B cell (primary cell): ENCODE measurements around the gene RASGRP3. TPM values are rescaled to one million over a fixed set of nuclear protein-coding genes. Genes with fewer than 3 reads are reported as not detected.

Experiments used
- ATAC-seq: fragments of 200-7000 bp; cut with Tn5 transposase; one replicate; pipeline ENCODE4 v1.10.0; 2021; ENCODE audit warnings: low read depth, mild to moderate bottlenecking, moderate number of reproducible peaks, moderate library complexity
- CTCF ChIA-PET: fragments of 350-600 bp; sonication (Branson Sonifier 250); formaldehyde crosslinking; loops from one replicate; lab custom pipeline; 2021; ENCODE audit warnings: antibody characterized with exemption, inconsistent platforms; lab: Charles Lee
- POLR2A ChIA-PET: fragments of 350-600 bp; sonication (Branson Sonifier 250); formaldehyde crosslinking; loops from one replicate; lab custom pipeline; 2021; ENCODE audit warnings: antibody characterized with exemption; lab: Charles Lee
- DNase-seq: peaks from one replicate; pipeline ENCODE4 v3.0.0; 2013
- H2AFZ ChIP-seq: 2 replicates; pipeline ENCODE4 v1.6.1; 2012; ENCODE audit warnings: mild to moderate bottlenecking, low read depth, low read length; ENCODE audit not compliant: insufficient read depth, poor library complexity, severe bottlenecking
- H3K27ac ChIP-seq, 2 donors: 1 replicate in 1 of 2; 2 replicates in 1 of 2; pipeline ENCODE4 v1.5.1; 2012 to 2013; ENCODE audit warnings: low read length in 2 of 2, mild to moderate bottlenecking in 2 of 2, moderate library complexity in 1 of 2
- H3K27me3 ChIP-seq, 4 experiments: fragments of 200-600 bp in 1 of 4; sonication (generic) in 1 of 4; replicated peaks in 1 of 4; 1 replicate in 2 of 4; 2 replicates in 2 of 4; pipeline versions ENCODE4 v1.6.1 to v1.7.0; 2013 to 2016; ENCODE audit warnings: low read length in 3 of 4, mild to moderate bottlenecking in 2 of 4, mixed read lengths in 1 of 4, moderate library complexity in 1 of 4; ENCODE audit not compliant: insufficient read depth in 4 of 4, control insufficient read depth in 3 of 4; ENCODE audit errors: control extremely low read depth in 1 of 4
- H3K36me3 ChIP-seq, 2 experiments: replicated peaks in 1 of 2; 1 replicate in 1 of 2; 2 replicates in 1 of 2; pipeline versions ENCODE4 v1.6.1 to v1.7.1; 2013; ENCODE audit warnings: low read length in 1 of 2; ENCODE audit not compliant: insufficient read depth in 2 of 2, control insufficient read depth in 1 of 2; ENCODE audit errors: control extremely low read depth in 1 of 2, extremely low read depth in 1 of 2
- H3K4me1 ChIP-seq, 2 donors: fragments of 200-600 bp in 1 of 2; sonication (generic) in 1 of 2; 1 replicate in 1 of 2; 2 replicates in 1 of 2; pipeline versions ENCODE4 v1.5.1 to v1.6.1; 2013 to 2017; ENCODE audit warnings: low read length in 2 of 2; ENCODE audit not compliant: control insufficient read depth in 2 of 2, insufficient read depth in 2 of 2
- H3K4me2 ChIP-seq: replicated peaks from 2 replicates; pipeline ENCODE3; 2012; ENCODE audit warnings: mild to moderate bottlenecking, low read depth, low read length; ENCODE audit not compliant: poor library complexity, severe bottlenecking
- H3K4me3 ChIP-seq, 5 experiments: fragments of 200-600 bp in 1 of 5; sonication (generic) in 1 of 5; 1 replicate in 3 of 5; 2 replicates in 2 of 5; pipeline versions ENCODE4 v1.5.1 to v1.7.0; 2011 to 2016; ENCODE audit warnings: low read length in 4 of 5, mild to moderate bottlenecking in 4 of 5, low read depth in 2 of 5, control low read depth in 1 of 5, moderate library complexity in 1 of 5; ENCODE audit not compliant: insufficient read depth in 1 of 5; ENCODE audit errors: control extremely low read depth in 1 of 5, extremely low read depth in 1 of 5
- H3K79me2 ChIP-seq: fragments of 200-600 bp; sonication (generic); one replicate; pipeline ENCODE4 v1.6.0; 2016; ENCODE audit warnings: low read length; ENCODE audit not compliant: control insufficient read depth, insufficient read depth
- H3K9ac ChIP-seq: fragments of 200-600 bp; sonication (generic); 2 replicates; pipeline ENCODE4 v1.6.1; 2017; ENCODE audit warnings: mild to moderate bottlenecking, low read length, moderate library complexity
- H3K9me3 ChIP-seq, 3 donors: one replicate each; pipeline versions ENCODE4 v1.6.1 to v1.7.1; 2013; ENCODE audit warnings: low read length in 2 of 3; ENCODE audit not compliant: control insufficient read depth in 2 of 3, insufficient read depth in 1 of 3; ENCODE audit errors: control extremely low read depth in 1 of 3
- H4K20me1 ChIP-seq: 2 replicates; pipeline ENCODE4 v1.6.0; 2012; ENCODE audit warnings: mild to moderate bottlenecking, low read length; ENCODE audit not compliant: insufficient read depth, control insufficient read depth, poor library complexity, severe bottlenecking
- H3K27ac Mint-ChIP-seq: one replicate; pipeline ENCODE4 v1.8.0; 2021; ENCODE audit warnings: mixed read lengths
- H3K27me3 Mint-ChIP-seq: one replicate; pipeline ENCODE4 v1.8.0; 2021; ENCODE audit warnings: mixed read lengths
- H3K4me1 Mint-ChIP-seq: one replicate; pipeline ENCODE4 v1.8.0; 2021; ENCODE audit warnings: mixed read lengths
- H3K4me3 Mint-ChIP-seq: one replicate; pipeline ENCODE4 v1.8.0; 2021; ENCODE audit warnings: mixed read lengths
- H3K9me3 Mint-ChIP-seq: one replicate; pipeline ENCODE4 v1.8.0; 2022; ENCODE audit warnings: mixed read lengths; ENCODE audit not compliant: insufficient read depth
- CTCF ChIP-seq: fragments of 200-600 bp; IDR thresholded peaks from one replicate; pipeline ENCODE4 v1.8.0; 2022; ENCODE audit warnings: antibody characterized with exemption, mild to moderate bottlenecking
- EZH2 ChIP-seq: IDR thresholded peaks from 2 replicates; pipeline ENCODE4 v1.6.1; 2012; ENCODE audit warnings: borderline replicate concordance, low read depth, mild to moderate bottlenecking, moderate library complexity, low read length; ENCODE audit not compliant: insufficient read depth, poor library complexity, severe bottlenecking
- WGBS: methylation state at CpG from one replicate; pipeline ENCODE4 v1.1.5; 2013; ENCODE audit warnings: missing lambda C conversion rate; ENCODE audit not compliant: insufficient coverage; 5-methylcytosine and 5-hydroxymethylcytosine counted together
- intact Hi-C: fragments of 100-400 bp; cut with micrococcal nuclease; formaldehyde crosslinking; loops from one replicate; pipeline ENCODE4 v1.10.0; 2022
- polyA plus RNA-seq: library from polyadenylated mRNA; depleted of rRNA; stranded (reverse); fragments of >200 nt; gene quantifications from 2 replicates; pipeline ENCODE4 v1.2.3, GENCODE V29; 2012
- total RNA-seq, 2 donors: library from RNA; stranded (reverse); fragments of 120-200 nt in 1 of 2; gene quantifications; 1 replicate in 1 of 2; 2 replicates in 1 of 2; pipeline versions ENCODE4 v1.2.3 to v1.2.4, GENCODE V29; 2013 to 2022

Gene RASGRP3
- total and polyA plus RNA-seq, 2 donors (not counting 1 experiment from before 2014, with no cell fraction given) = 67.5 to 107 TPM

- Histone ChIP-seq H3K36me3 (peaks cover 6 to 59% of the 10 kb centered on the region in 2 experiments), H3K4me1 (no peaks in the 10 kb centered on the region), H3K27ac (no peak overlapping the region), H2AFZ (no peak overlapping the region), H4K20me1 (peaks cover 5% of the 10 kb centered on the region), H3K4me2 (no peak overlapping the region), H3K9me3 (no peaks in the 10 kb centered on the region), H3K79me2 (peaks cover 25% of the 10 kb centered on the region), H3K27me3 (no peaks in the 10 kb centered on the region), H3K4me3 (no peak overlapping the region), H3K9ac (no peak overlapping the region)
- H3K27ac Mint-ChIP-seq = no peak overlapping the region
- ChIA-PET CTCF (no interaction called here), POLR2A (no interaction called here)
- H3K4me1 Mint-ChIP-seq = no peaks in the 10 kb centered on the region
- H3K9me3 Mint-ChIP-seq = no peaks in the 10 kb centered on the region
- TF ChIP-seq CTCF (no peak), EZH2 (no peak)
- no peaks in the 10 kb centered on the region for H3K27me3 Mint-ChIP-seq
- DNase-seq (no peak), ATAC-seq (no peak)
- intact Hi-C loops = no loop called here
- H3K4me3 Mint-ChIP-seq = no peak overlapping the region
- WGBS = no CpG with 5 or more reads among the region's 2 CpGs
Observed at GRCh38 chr2:33518200-33518599, 41.8 kb downstream of the RASGRP3 start.

GRCh38 chr2:33518929-33519328 is 42.5 kb downstream of the RASGRP3 start:
- H3K4me1 Mint-ChIP-seq = no peaks in the 10 kb centered on the region
- no peak overlapping the region for H3K27ac Mint-ChIP-seq

More at GRCh38 chr2:33518929-33519328, 42.5 kb downstream of the RASGRP3 start:
- no peak overlapping the region for H3K4me2 ChIP-seq
- ATAC-seq (no peak), DNase-seq (no peak)
- CTCF ChIA-PET = interaction anchor here (1.8 kb wide), 1 partner anchor 64 kb away, joined by 6 read pairs; no protein-coding TSS in a partner anchor
- POLR2A ChIA-PET = no interaction called here
- H4K20me1 ChIP-seq = peaks cover under 1% of the 10 kb centered on the region
- H3K27me3 ChIP-seq = no peaks in the 10 kb centered on the region
- H3K27ac ChIP-seq = no peak overlapping the region
- intact Hi-C loops = no loop called here
- no peaks in the 10 kb centered on the region for H3K27me3 Mint-ChIP-seq
- WGBS = no CpG with 5 or more reads among the region's 1 CpG
- no peak for TF ChIP-seq EZH2
- TF ChIP-seq CTCF = no peak
- H3K4me3 Mint-ChIP-seq = no peak overlapping the region
- no peak overlapping the region for H3K9ac ChIP-seq
- H3K9me3 Mint-ChIP-seq = no peaks in the 10 kb centered on the region
- H3K4me3 ChIP-seq = no peak overlapping the region
- peaks cover 21% of the 10 kb centered on the region for H3K79me2 ChIP-seq
- no peaks in the 10 kb centered on the region for H3K9me3 ChIP-seq
- H2AFZ ChIP-seq = no peak overlapping the region
- no peaks in the 10 kb centered on the region for H3K4me1 ChIP-seq
- H3K36me3 ChIP-seq = peaks cover 3 to 58% of the 10 kb centered on the region in 2 experiments
